ENCODE measurements around the gene STIM1. TPM values are rescaled to one million over a fixed set of nuclear protein-coding genes. Genes with fewer than 3 reads are reported as not detected.
"Not testable (repeated sequence)": the region's sequence is repeated elsewhere in the genome, so short reads cannot be mapped to it uniquely, and the experiment has no call there.

STIM1 gene
- total RNA-seq, 3 donors from 2014 or later: 56.1 to 74.8 (median 72.5) TPM

GRCh38 chr11:4111834-4112233 lies 256.4 kb downstream of the STIM1 start:
- ATAC-seq (no peak), DNase-seq (no peak)
- intact Hi-C loops (cut with DNase I, micrococcal nuclease): no loop called here
- Histone ChIP-seq H3K36me3 (ENCODE audit: low read depth) (no peaks in the 10 kb centered on the region), H3K4me1 (ENCODE audit: low read depth) (peaks cover 3% of the 10 kb centered on the region), H3K9me3 (no peaks in the 10 kb centered on the region), H3K4me3 (no peak overlapping the region)
- no peak for TF ChIP-seq CTCF (IDR thresholded peaks at IDR 0.05)

DNA sequence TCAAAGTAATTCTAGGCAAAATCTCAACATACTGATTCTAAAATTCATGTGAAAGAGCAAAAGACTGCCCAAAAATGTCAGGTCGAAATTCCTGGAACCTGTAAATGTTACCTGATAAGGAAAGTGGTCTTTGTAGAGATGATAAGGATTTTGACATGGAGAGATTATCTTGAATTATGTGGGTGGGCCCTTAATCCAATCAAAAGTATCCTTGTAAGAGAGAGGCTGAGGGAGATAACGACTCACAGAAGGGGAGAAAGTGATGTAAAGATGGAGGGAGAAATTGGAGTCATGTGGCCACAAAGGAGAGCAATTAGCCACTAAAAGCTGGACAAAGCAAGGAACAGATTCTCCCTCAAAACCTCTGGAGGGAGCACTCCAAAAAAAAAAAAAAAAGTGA lies 259.7 kb downstream of the STIM1 start:
- DNase-seq (no peak), ATAC-seq (no peak)
- Histone ChIP-seq H3K4me1 (ENCODE audit: low read depth) (no peaks in the 10 kb centered on the region), H3K36me3 (ENCODE audit: low read depth) (no peaks in the 10 kb centered on the region), H3K4me3 (no peak overlapping the region), H3K9me3 (no peaks in the 10 kb centered on the region)
- intact Hi-C loops (cut with DNase I, micrococcal nuclease): no loop called here
- no peak for TF ChIP-seq CTCF (IDR thresholded peaks at IDR 0.05)

- no peaks in the 10 kb centered on the region for H3K36me3 ChIP-seq (ENCODE audit: low read depth)
- H3K4me1 ChIP-seq (ENCODE audit: low read depth): no peaks in the 10 kb centered on the region
- no peaks in the 10 kb centered on the region for H3K9me3 ChIP-seq
- intact Hi-C loops (cut with DNase I, micrococcal nuclease): no loop called here
- no peak for TF ChIP-seq CTCF (IDR thresholded peaks at IDR 0.05)
- DNase-seq: no peak
- no peak for ATAC-seq
- no peak overlapping the region for H3K4me3 ChIP-seq
Measured at GRCh38 chr11:4118107-4118506, 262.6 kb downstream of the STIM1 start.

DNA sequence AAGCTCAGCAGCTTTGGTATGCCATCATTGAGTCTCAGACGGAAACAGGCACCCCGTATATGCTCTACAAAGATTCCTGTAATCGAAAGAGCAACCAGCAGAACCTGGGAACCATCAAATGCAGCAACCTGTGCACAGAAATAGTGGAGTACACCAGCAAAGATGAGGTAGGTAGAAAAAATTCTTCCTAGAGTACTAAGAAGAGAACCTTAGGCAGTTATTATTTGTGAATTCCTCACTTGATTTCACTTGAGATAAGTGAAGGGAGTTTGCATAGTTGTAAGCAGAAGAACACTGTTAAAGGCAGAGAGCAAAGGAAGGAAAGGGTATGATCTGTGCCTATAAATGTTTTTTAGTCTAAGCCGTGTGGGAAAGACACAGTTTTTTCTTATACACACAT lies 267.8 kb downstream of the STIM1 start:
- Histone ChIP-seq H3K4me3 (no peak overlapping the region), H3K36me3 (ENCODE audit: low read depth) (peaks cover 6% of the 10 kb centered on the region), H3K9me3 (no peaks in the 10 kb centered on the region), H3K4me1 (ENCODE audit: low read depth) (no peaks in the 10 kb centered on the region)
- ATAC-seq (no peak), DNase-seq (no peak)
- no peak for TF ChIP-seq CTCF (IDR thresholded peaks at IDR 0.05)
- intact Hi-C loops (cut with DNase I, micrococcal nuclease): no loop called here

GRCh38 chr11:4125141-4125540 lies 269.7 kb downstream of the STIM1 start:
- H3K4me1 ChIP-seq (ENCODE audit: low read depth): no peaks in the 10 kb centered on the region
- TF ChIP-seq CTCF (IDR thresholded peaks at IDR 0.05): no peak
- H3K9me3 ChIP-seq: no peaks in the 10 kb centered on the region
- peaks cover 6% of the 10 kb centered on the region for H3K36me3 ChIP-seq (ENCODE audit: low read depth)
- intact Hi-C loops (cut with DNase I, micrococcal nuclease): no loop called here
- ATAC-seq (no peak), DNase-seq (no peak)
- no peak overlapping the region for H3K4me3 ChIP-seq

DNA sequence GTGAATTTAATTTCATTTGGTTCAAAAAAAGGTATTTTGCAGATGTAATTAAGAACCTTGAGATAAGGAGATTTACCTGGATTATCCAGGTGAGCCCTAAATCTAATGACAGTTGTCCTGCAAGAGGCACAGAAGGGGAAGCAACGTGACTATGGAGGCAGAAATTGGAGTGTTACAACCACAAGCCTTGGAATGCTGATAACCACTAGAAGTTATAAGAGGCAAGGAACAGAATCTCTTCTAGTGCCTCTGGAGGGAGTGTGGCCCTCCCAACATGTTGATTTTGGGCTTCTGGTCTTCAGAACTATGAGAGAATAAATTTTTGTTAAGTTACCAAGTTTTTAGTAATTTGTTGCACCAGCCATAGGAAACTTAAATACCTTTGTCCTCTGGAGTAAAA lies 271.9 kb downstream of the STIM1 start:
- no peak for TF ChIP-seq CTCF (IDR thresholded peaks at IDR 0.05)
- Histone ChIP-seq H3K4me1 (ENCODE audit: low read depth) (no peaks in the 10 kb centered on the region), H3K36me3 (ENCODE audit: low read depth) (peaks cover 6% of the 10 kb centered on the region), H3K9me3 (no peaks in the 10 kb centered on the region), H3K4me3 (no peak overlapping the region)
- intact Hi-C loops (cut with DNase I, micrococcal nuclease): no loop called here
- DNase-seq: no peak
- ATAC-seq: no peak

DNA sequence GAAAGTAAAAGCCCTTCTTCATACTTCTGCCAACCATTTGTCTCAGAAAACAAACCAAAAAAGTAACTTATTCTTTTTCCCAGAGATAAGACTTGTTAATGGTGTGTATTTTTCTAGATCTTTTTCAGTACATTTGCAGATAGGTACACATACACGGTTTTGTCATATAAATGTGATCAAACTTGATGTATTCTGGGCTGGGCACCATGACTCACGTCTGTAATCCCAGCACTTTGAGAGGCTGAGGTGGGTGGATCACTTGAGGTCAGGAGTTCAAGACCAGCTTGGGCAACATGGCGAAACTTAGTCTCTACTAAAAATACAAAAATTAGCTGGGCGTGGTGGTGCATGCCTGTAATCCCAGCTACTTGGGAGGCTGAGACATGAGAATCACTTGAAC lies 274.8 kb downstream of the STIM1 start:
- H3K4me1 ChIP-seq (ENCODE audit: low read depth); H3K36me3 ChIP-seq (ENCODE audit: low read depth); intact Hi-C loops (cut with DNase I, micrococcal nuclease); H3K4me3 ChIP-seq; ATAC-seq; H3K9me3 ChIP-seq; DNase-seq: not testable (repeated sequence)

Measured in mucosa of descending colon (tissue), 3 donors.